GM03348 (cell line): Measurements from ENCODE around the gene PAPOLA.

Source experiments
- DNase-seq: peaks from one replicate; pipeline ENCODE4 v3.0.0; 2012; ENCODE audit warnings: low spot score

The PAPOLA gene

DNA sequence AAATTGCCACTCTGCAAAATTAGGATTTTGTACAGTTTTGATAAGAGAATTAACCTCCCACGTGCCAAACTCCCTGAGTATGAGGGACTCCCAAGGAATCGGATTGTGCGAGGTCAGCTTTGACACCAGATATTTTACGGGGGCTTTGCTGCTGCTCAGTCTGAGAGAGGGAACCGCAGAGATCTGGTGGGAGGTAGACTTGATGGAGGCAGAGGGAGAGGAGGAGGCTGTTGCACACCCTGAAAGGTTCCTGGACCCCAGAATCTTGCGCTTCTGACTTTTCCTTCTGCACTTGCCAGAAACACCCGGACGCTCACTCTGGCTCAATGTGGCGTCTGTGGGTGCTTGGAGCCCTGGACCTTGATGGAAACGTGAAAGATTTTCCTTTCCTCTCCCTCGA lies 83.9 kb downstream of the PAPOLA start:
- no peak for DNase-seq

DNA sequence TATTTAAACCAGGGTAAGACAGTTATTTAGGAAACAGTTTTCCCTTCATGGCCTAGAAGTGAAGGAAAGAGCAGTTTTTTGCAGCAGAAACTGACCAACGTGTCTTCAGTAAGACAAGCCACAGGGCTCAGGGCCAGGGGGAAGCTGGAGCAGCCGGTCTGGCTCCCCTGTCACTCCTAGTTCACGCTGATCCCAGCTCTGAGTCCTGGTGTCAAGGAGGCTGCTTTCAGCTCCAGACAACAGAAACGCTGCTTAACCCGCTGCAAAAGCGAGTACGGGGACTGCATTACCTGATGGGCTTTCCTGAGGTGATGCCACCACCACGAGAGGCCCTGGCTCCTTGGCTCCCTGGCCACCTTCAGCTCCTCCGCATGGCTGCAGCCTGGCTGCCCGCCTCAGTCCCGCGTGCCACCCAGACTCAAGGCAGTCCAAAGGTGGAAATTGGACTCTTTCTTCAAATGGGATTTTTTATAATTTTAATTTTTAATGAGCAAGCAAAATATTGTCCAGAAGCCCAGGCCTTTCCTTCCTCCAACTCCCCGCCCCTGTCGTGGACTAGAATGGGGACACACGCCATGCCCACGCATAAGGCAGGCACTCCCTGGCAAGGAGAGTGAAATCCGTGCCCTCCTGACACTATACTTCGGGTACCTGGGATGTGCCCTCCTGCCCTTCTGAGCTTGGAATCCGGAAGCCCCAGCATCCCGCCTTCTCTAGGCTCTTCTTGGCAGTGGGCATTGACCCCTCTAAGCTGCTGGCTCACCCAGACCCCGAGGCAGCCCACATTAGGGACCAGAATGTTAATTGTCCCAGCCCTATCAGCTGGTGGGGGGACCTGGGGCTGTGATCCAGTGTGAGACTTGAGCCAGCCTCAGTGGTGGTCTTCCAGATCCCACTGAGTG lies 85.0 kb downstream of the PAPOLA start:
- DNase-seq: no peak

DNA sequence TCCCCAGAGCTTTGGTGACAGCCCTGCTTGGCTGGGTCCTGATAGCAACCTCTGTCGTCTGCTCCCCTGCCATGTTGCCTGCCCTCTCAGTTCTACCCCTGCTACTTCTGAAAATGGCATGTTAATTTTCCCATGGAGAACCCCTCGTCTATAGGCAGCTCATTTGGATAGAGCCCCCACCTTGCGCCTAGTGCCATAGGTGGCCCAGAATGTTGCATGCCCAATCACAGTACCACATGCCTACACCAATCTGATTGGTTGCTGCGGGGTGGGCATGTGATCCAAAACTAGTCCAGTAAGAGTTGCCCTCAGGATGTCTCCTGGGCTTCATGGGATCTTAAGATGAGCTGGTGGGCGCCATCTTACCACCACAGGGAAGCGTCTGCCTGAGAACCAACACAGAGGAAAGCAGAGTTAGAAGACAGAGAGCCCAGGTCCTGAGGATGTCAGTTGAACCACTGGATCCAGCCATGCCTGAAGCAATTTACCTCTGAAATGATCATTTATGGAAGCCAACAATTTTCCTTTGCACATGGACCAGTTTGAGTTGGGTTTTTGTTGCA lies 85.7 kb downstream of the PAPOLA start:
- no peak for DNase-seq

DNA sequence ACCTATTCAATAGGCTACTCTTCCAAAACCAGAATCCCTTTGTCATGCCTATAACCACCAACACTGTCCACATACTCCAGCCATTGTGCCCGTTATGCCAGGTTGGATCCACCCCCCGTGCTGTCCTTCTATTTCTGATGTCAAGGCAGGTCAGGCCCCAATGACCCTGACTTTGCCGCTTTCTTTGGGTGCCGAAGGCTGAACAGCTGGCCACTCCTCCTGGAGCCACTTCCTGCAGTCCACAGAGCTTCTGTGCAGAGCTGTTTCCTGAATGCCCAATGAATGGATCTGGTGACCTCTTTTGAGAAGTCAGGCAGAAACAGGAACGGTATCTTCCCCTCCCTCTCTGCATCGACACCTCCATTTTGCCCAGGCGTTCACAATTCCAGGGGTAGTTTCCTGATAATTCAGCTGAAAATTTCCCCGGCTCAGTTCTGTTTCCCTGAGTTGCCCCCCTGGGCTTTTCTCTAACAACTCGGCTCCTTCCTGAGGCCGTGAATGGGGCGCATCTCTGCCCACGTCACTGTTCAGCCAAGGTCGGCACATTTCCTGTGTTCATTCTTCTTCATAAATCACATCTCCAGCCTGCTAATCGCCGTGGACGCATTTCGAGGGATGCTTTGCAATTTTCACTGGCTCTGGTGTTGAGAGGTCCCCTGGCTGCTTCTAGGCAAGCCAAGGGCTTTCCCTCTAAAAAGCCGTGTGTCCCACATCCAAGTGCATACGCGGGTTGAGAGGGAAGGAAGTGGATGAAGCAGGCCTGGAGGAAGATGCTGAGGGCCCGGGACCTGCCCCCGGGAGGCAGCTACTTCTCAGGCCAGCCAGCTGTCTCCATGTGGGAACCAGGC lies 86.5 kb downstream of the PAPOLA start:
- DNase-seq: no peak

DNA sequence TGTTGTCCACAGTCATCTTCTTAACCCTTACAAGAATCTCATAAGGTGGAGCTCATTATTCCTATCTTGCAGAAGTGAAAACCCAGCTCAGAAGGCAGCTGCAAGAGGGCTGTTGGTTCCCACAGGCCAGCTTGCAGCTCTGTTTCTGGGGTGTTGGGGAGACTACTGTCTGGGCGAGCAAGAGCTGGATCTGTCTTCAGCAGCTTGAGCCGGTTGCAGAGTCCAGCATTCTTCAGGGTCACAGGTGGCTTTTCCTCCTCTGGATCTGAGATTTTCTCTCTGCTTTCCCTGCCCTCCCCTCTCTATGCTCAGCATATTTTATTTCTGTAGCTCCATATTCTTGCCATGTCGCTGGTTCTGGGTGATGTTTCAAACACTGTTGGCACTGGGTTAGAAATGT lies 87.4 kb downstream of the PAPOLA start:
- DNase-seq: no peak

DNA sequence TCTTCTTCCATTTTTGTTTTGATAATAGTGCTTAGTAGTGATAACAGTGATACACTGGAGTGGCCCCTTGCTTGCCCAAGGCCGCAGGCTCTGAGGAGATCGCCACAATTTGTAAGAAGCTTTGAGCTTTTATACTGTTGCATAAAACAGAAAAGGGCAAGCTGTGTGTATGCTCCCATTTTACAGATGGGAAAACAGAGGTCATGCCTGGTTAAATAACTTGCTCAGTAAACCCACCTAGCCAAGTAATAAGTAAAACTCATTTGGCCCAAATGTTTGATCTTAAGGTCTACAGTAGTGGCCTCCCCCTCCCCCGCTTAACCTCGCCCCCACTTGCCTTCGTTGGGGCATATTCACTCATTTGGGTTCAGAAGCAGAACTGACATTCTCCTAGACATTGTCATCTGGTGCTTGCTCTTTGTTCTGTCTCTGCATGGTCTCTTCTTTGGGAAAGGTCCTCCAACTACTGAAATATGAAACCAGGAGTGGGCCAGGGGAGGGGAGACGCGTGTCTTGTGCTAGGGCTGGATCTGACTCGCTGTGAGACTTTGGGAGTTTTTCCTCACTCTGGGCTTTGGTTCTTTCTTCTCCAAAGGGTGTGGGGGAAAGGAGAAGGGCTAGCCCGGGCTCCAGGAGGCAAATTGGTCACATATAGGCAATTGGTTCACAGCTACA lies 88.1 kb downstream of the PAPOLA start:
- no peak for DNase-seq

DNA sequence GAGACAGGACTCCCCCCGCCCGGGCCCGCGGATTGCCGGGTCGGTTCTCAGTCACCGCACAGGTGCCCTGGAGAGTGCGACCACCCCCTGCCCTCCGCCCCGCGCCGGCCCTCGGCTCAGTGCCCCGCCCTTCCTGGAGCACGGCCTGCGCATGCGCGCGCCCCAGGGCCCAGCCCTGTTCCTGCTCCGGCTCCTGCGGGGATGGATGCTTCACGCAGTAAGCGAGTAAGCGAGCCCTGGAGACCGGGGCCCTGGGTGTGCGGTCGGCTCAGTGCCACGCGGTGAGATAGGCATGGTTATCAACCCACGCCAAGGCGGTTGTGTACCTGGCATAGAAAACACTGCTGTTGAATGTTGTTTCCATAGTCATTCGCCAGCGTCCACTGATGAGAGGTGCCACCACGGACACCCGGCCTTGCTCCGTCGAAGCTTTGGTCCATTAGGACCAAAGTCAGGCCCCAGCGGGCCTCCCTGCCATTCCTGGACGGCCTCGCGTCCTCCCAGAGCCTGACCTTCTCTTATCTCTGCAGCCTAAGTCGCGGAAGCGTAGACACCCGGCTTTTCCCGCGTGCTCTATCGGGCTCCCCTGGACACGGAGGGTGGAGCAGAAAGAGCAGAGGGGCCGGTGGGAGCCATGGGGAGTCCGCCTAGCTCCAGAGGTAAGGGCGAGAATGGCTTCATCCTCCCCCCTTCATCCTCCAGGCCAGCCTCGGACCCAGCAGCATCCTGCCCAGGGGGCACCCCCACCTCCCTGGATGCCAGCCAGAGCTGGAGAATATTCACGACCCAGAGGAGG lies 90.6 kb downstream of the PAPOLA start:
- peak; percentile 89 for DNase-seq

DNA sequence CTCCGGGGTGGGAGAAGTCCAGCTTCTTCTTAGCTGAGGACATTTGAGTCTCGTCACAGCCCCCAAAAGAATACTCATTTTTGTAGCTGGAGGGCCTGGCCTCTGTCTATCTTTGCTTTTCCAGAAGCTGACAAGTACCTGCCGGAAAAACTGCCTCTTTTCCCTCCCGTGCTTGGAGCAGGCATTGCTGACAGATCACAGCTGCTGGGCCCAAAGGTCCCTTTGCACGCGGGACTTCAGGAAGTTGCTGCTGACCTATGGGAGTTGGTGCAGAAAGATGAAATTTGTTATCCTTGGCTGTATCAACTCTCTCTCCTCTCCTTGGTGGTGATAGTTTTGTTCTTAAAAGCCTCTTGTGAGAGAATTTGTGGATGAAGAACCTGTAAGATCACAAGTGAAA lies 92.8 kb downstream of the PAPOLA start:
- DNase-seq: no peak

DNA sequence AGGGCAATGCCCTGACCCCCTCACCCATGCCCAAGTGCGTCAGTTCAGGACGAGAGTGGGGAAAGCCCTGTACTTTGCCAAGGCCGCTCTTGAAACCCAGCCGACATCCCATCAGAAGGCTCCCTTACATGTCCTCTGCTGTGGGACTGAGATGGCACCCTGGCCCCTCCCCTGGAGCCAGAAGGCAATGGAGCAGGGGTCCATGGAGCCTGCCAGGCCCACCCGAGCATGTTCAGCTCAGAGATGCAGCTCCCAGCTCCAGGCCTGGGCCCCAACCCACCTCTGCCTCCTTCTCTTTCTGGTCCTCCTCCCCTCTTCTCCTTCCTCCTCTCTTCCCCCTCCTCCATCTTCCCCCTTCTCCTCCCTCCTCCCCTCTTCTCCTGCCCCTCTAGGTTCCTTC lies 95.5 kb downstream of the PAPOLA start:
- DNase-seq: no peak

DNA sequence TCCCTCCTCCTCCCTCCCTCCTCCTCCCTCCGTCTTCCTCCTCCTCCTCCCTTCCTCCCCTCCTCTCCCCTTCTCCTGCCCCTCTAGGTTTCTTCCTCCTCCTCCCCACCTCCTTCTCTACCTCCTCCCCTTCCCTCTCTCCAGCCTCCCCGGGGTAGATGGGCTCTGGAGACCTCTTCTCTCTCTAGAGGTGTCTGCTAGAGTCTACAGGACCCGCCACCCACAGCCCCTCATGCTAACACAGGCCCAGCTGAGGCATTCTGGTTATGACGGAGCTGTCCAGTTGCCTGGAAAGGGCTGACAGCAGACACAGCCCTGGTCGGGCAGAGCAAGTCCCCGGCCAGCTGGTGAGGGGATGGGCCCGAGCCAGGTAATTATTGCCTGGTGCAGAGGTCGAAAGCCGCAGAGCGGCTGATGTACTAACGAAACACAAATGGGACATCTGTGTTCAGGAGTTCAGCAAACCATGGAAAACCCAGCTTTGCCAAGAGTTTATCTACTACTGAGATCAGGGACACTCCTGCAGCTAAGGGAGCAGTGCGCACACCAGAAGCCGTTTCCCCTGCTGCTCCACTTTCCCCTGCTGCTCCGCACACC lies 96.2 kb downstream of the PAPOLA start:
- no peak for DNase-seq

DNA sequence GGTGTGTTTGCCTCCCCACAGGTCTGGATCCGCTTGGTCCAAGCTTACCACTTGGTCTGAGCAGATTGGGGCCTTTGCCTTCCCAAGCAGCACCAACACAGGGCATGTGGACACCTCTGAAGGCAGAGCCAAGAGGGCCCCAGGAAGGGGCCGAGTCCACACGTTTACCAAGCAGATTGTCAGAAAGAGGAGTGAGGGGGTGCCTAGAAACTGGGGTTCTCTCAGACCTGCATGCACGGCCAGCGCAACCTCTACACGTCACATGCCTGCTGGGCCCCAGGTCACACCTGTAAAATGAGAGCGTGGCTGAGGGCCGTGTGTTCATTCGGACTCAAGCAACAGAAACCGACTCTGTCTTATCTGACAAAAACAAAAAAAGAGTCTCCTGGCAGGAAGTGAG lies 96.9 kb downstream of the PAPOLA start:
- no peak for DNase-seq

DNA sequence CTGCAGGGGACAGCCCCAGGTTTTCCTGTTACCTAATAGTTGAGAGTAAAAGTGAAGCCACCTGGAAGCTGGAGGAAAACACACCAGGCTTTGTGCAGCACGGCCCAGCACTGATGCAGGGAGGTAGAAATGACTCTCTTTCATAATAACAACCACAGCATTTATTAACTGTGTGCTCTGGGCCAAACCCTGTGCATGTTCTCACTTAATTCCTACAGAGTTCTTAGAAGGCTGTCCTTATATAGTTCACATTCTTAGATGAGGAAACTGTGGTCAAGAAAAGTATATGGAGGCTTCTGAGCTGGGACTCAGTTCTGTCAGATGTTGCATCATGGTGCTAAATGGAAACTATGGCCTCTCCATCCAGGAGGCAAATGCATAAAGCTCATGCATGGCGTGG lies 100.0 kb downstream of the PAPOLA start:
- DNase-seq: no peak

DNA sequence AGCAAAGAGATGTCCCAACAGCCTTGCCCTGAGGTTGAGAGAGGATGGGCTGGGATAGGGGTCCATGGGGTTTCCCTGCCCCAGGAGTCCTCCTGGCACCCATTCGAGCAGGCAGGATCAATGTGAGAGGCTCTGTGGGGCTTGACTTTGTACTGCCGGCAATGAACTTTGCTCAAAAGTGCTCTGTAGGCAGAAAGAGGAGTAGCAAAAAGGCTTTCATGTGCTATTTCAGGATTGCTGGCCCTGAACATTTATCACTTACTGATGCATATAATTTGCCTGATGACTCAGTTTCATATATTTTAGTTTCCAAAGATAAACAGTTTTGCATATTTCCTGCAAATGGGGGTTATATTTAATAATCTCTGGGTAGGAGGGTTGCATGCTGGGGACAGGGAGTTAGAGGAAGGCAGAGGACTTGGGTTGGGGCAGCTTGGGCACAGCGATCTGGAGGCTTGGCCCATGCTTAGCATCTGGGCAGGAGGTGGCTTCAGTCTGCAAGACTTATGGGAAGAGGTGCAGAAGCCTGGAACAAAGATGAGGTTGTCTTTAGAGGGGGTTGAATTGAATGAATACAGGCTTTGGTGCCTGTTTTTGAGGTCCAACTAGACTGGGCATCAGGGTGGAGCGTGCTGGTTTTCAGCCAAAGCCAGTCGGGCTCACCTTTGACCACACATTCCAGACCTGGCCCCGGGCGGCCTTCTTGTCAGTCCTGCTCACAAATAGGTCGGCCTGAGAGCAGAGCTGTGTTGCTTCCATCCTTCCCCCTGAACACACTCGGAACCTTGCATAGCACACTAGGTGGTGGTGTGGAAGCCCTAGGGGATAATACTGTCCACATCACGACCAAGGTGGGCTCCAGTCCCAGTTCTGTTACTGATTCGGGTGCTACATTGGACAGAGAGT lies 101.4 kb downstream of the PAPOLA start:
- no peak for DNase-seq

DNA sequence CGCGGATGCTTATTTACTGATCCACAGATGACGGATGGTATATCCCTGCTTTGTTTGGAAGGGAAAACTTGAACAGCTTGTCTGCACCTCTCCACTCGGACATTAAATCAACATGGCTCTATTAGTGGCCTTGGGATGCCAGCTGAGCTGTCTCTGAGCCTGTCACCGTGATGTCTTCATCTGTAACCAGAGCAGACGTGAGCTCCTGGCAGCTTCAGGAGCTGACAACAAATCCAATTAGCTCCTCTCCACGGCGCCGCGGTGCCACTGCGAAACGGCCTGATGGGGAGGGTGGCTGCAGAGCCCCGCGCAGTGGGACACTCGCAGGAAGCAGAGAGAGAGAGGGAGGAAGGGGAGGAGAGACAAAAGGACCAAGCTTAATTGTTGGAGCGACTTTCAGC lies 112.3 kb downstream of the PAPOLA start:
- no peak for DNase-seq

DNA sequence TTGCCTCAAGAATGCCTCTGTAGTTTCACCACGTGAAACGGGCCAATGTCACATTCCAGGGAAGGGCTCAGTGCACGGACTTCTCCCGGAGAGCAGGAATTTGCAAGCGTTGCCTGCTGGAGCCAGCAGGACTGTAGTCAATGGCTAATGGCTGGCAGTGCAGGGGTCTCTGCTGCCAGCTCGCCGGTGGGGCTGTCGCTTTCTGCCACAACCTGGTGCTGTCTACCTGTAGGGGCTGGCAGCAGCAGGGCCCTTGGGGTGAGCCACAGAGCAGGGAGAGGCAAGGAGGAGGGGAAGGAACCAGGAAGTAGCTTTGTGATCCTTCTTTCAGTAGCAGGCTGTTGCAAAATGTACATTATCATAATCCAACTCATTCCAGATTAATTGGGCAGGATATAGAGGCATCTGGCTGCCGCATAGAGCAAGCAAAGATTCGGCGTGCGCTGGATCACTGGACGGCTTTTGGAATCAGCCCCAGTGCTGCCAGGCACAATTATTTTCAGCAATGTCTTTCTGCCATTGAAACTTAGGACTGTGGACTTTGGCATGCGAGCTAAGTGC lies 114.1 kb downstream of the PAPOLA start:
- DNase-seq: no peak
